ENCODE measurements around the gene CA5A. TPM values are rescaled to one million over a fixed set of nuclear protein-coding genes. Genes with fewer than 3 reads are reported as not detected.

The CA5A gene
- total and polyA plus RNA-seq, 2 of the 13 experiments (the other 11 are each of a cell fraction or from before 2014, with no cell fraction given): 66.8 to 106 TPM

GRCh38 chr16:87854053-87854906 lies 82.0 kb downstream of the CA5A start (continued):
- no peak for TF ChIP-seq HCFC1 (IDR thresholded peaks at IDR 0.05; ENCODE audit: low read depth, low read length)
- TF ChIP-seq ZNF362 (CRISPR knock-in tag; IDR thresholded peaks at IDR 0.05; ENCODE audit: borderline replicate concordance): peak; percentile 45
- no peak for TF ChIP-seq HNRNPL (IDR thresholded peaks at IDR 0.05; ENCODE audit: low read depth, low read length)
- peak; percentile 14; the same call in 1 of the 2 replicates for TF ChIP-seq CHD4 (IDR thresholded peaks at IDR 0.05; ENCODE audit: borderline replicate concordance, low read length)
- TF ChIP-seq ARID3A (IDR thresholded peaks at IDR 0.05; ENCODE audit: low read depth, low read length): peak; percentile 31; the same call in 1 of the 2 replicates
- peak; percentile 60 for TF ChIP-seq SRSF1 (optimal IDR thresholded peaks at IDR 0.05; ENCODE audit: low read depth, low read length)
- TF ChIP-seq SALL1 (CRISPR knock-in tag; IDR thresholded peaks at IDR 0.05): peak; percentile 50
- no peak for TF ChIP-seq ZNF18 (CRISPR knock-in tag; IDR thresholded peaks at IDR 0.05; ENCODE audit: insufficient replicate concordance)
- 0 out of 2 replicates have a peak, but pooled peaks have one; percentile 92 for TF ChIP-seq ZBTB46 (CRISPR knock-in tag; IDR thresholded peaks at IDR 0.05; ENCODE audit: borderline replicate concordance)
- 0 out of 2 replicates have a peak, but pooled peaks have one; percentile 6 for TF ChIP-seq BCL6 (CRISPR knock-in tag; IDR thresholded peaks at IDR 0.05)
- no peak for TF ChIP-seq ZNF232 (CRISPR knock-in tag; IDR thresholded peaks at IDR 0.05; ENCODE audit: borderline replicate concordance)
- 0 out of 2 replicates have a peak, but pooled peaks have one; percentile 62 for TF ChIP-seq RFXAP (CRISPR knock-in tag; IDR thresholded peaks at IDR 0.05; ENCODE audit: borderline replicate concordance)
- no peak for TF ChIP-seq ZNF775 (CRISPR knock-in tag; IDR thresholded peaks at IDR 0.05; ENCODE audit: borderline replicate concordance)
- no peak for TF ChIP-seq AGO2 (optimal IDR thresholded peaks at IDR 0.05; ENCODE audit: low read depth, low read length)
- 0 out of 2 replicates have a peak, but pooled peaks have one; percentile 34 for TF ChIP-seq CHD2 (IDR thresholded peaks at IDR 0.05; ENCODE audit: low read depth, low read length)
- no peak for TF ChIP-seq ATF7 (IDR thresholded peaks at IDR 0.05)
- 0 out of 2 replicates have a peak, but pooled peaks have one; percentile 66 for TF ChIP-seq ATF7 (CRISPR knock-in tag; IDR thresholded peaks at IDR 0.05)
- TF ChIP-seq RBM39 (IDR thresholded peaks at IDR 0.05; ENCODE audit: low read depth, low read length, poor library complexity, severe bottlenecking): peak; percentile 67
